ENCODE data around the gene IPO4. TPM values are rescaled to one million over a fixed set of nuclear protein-coding genes. Genes with fewer than 3 reads are reported as not detected.

Gene IPO4
- total RNA-seq, 1 donor from 2014 or later = 59.3 TPM

DNA sequence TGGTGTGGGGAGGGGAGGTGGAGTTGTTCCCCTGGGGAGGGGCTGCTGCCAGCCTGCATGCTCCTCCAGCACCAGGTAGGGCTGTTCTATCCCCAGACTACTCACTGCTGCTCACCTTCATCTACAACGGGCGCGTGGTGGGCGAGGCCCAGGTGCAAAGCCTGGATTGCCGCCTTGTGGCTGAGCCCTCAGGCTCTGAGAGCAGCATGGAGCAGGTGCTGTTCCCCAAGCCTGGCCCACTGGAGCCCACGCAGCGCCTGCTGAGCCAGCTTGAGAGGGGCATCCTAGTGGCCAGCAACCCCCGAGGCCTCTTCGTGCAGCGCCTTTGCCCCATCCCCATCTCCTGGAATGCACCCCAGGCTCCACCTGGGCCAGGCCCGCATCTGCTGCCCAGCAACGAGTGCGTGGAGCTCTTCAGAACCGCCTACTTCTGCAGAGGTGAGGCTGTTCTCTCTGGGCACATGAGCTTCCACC, 24.1 kb downstream of the IPO4 start:
- no peaks in the 10 kb centered on the region for H3K27me3 ChIP-seq (ENCODE audit: control insufficient read depth, insufficient read depth, low read length)
- no peak for TF ChIP-seq CTCF (IDR thresholded peaks at IDR 0.05; ENCODE audit: insufficient read depth, low read length, poor library complexity, severe bottlenecking)
- peaks cover 11% of the 10 kb centered on the region for H3K36me3 ChIP-seq (ENCODE audit: control insufficient read depth, insufficient read depth, low read length)
- no peak overlapping the region for H3K4me3 ChIP-seq (ENCODE audit: low read depth, low read length)
- DNase-seq (ENCODE audit: low read depth) = no peak

GRCh38 chr14:24162093-24162492, 26.5 kb downstream of the IPO4 start:
- TF ChIP-seq CTCF (IDR thresholded peaks at IDR 0.05; ENCODE audit: insufficient read depth, low read length, poor library complexity, severe bottlenecking) = no peak
- peaks cover 11% of the 10 kb centered on the region for H3K36me3 ChIP-seq (ENCODE audit: control insufficient read depth, insufficient read depth, low read length)
- H3K27me3 ChIP-seq (ENCODE audit: control insufficient read depth, insufficient read depth, low read length) = no peaks in the 10 kb centered on the region
- H3K4me3 ChIP-seq (ENCODE audit: low read depth, low read length) = peak overlapping the region; percentile 66
- no peak for DNase-seq (ENCODE audit: low read depth)

DNA sequence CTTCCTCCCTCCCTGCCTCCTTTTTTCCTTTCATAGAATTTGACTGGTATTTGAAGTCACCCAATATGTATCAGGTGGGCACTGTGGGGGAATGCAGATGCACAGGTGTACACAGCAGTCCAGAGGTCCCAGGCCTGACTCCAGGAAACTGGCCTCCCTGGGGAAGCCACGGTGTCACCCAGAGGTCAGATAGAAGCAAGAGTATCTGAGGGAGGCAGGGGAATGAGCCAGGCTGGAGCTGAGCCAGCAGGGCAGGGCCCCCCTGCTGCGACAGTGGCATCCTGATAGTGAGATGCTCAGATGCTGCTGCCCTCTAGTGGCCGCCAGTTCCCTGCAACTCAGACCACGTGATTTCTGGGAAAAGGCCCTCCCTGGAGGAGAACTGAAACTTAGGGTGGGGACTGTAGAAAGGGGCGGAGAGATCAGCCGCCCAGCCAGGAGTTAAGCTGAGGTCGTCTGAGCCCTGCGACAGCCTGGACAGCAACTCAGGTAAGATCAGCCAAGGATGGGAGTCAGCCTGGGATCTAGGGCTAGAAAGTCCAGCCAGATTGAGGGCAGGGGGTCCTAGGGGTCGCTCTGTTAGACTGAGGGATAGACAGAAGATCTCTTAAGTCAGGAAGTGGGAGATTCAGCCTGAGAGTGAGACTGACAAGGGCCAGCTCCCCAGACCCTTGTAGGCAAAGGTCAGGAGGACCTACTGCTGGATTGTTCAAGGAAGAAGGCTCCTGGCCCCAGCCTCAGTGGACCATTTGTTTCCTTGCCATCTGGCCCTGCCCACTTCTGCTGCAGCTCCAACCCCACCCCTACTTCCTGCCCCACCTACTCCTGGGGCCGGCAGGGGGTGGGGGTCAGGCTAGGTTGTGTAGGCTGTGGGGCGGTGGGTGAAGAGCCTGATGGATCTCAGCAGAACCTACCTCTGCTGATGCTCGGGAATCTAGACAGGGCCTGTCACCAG, 27.5 kb downstream of the IPO4 start, which contains the start of gene IRF9:
IRF9 (plus strand) TSS at position 416 of the 955 bp plus-strand sequence. CDS start 880 bp downstream, outside the sequence.
- no peaks in the 10 kb centered on the region for H3K27me3 ChIP-seq (ENCODE audit: control insufficient read depth, insufficient read depth, low read length)
- H3K4me3 ChIP-seq (ENCODE audit: low read depth, low read length) = peak within 1 kb of the TSS; percentile 66
- peak; percentile 91 for TF ChIP-seq CTCF (IDR thresholded peaks at IDR 0.05; ENCODE audit: insufficient read depth, low read length, poor library complexity, severe bottlenecking)
- DNase-seq (ENCODE audit: low read depth) = peak; percentile 73
- peaks cover 13% of the 10 kb centered on the region for H3K36me3 ChIP-seq (ENCODE audit: control insufficient read depth, insufficient read depth, low read length)

GRCh38 chr14:24160499-24160849, 28.1 kb downstream of the IPO4 start:
- no peak for TF ChIP-seq CTCF (IDR thresholded peaks at IDR 0.05; ENCODE audit: insufficient read depth, low read length, poor library complexity, severe bottlenecking)
- DNase-seq (ENCODE audit: low read depth) = no peak
- Histone ChIP-seq H3K4me3 (ENCODE audit: low read depth, low read length) (no peak overlapping the region), H3K36me3 (ENCODE audit: control insufficient read depth, insufficient read depth, low read length) (peaks cover 15% of the 10 kb centered on the region), H3K27me3 (ENCODE audit: control insufficient read depth, insufficient read depth, low read length) (no peaks in the 10 kb centered on the region)

GRCh38 chr14:24159777-24160498, 28.7 kb downstream of the IPO4 start:
- Histone ChIP-seq H3K27me3 (ENCODE audit: control insufficient read depth, insufficient read depth, low read length) (no peaks in the 10 kb centered on the region), H3K36me3 (ENCODE audit: control insufficient read depth, insufficient read depth, low read length) (peaks cover 16% of the 10 kb centered on the region), H3K4me3 (ENCODE audit: low read depth, low read length) (no peak overlapping the region)
- DNase-seq (ENCODE audit: low read depth) = no peak
- no peak for TF ChIP-seq CTCF (IDR thresholded peaks at IDR 0.05; ENCODE audit: insufficient read depth, low read length, poor library complexity, severe bottlenecking)
